Type B pancreatic cell (in vitro differentiated cells): Measurements from ENCODE around the gene PARVG. TPM values are rescaled to one million over a fixed set of nuclear protein-coding genes. Genes with fewer than 3 reads are reported as not detected.

ENCODE experiments used
- DNase-seq: peaks from one replicate; pipeline ENCODE4 v3.0.0; 2021; ENCODE audit warnings: mixed read lengths; ENCODE audit not compliant: unreplicated experiment; ENCODE audit errors: extremely low spot score
- H3K27ac Mint-ChIP-seq: 2 replicates; pipeline ENCODE4 v1.8.0; 2021; ENCODE audit warnings: mild to moderate bottlenecking, mixed read lengths
- H3K27me3 Mint-ChIP-seq: 2 replicates; pipeline ENCODE4 v1.8.0; 2021; ENCODE audit warnings: mixed read lengths
- H3K36me3 Mint-ChIP-seq: 2 replicates; pipeline ENCODE4 v1.8.0; 2021; ENCODE audit warnings: mixed read lengths
- H3K4me1 Mint-ChIP-seq: one replicate; pipeline ENCODE4 v1.8.0; 2021; ENCODE audit warnings: mixed read lengths; ENCODE audit not compliant: unreplicated experiment
- H3K4me3 Mint-ChIP-seq: 2 replicates; pipeline ENCODE4 v1.8.0; 2021; ENCODE audit warnings: mild to moderate bottlenecking, mixed read lengths
- H3K9me3 Mint-ChIP-seq: 2 replicates; pipeline ENCODE4 v1.8.0; 2021; ENCODE audit warnings: mixed read lengths
- CTCF ChIP-seq: fragments of 200-600 bp; sonication (generic); conservative IDR thresholded peaks from 2 replicates; pipeline ENCODE4 v1.5.0; 2021; ENCODE audit warnings: antibody characterized with exemption, mild to moderate bottlenecking
- total RNA-seq: library from RNA; stranded (reverse); gene quantifications from 2 replicates; pipeline ENCODE4 v1.2.1, GENCODE V29; 2021; ENCODE audit warnings: low replicate concordance

Gene PARVG
- total RNA-seq, 1 donor from 2014 or later: 0.19 TPM

- TF ChIP-seq CTCF: no peak
- H3K9me3 Mint-ChIP-seq: no peaks in the 10 kb centered on the region
- H3K4me3 Mint-ChIP-seq: no peak overlapping the region
- H3K4me1 Mint-ChIP-seq: peaks cover 11% of the 10 kb centered on the region
- H3K27ac Mint-ChIP-seq: no peak overlapping the region
- no peaks in the 10 kb centered on the region for H3K36me3 Mint-ChIP-seq
- no peak for DNase-seq
- peaks cover 15% of the 10 kb centered on the region for H3K27me3 Mint-ChIP-seq
Measured at GRCh38 chr22:44184006-44184405, 3.3 kb downstream of the PARVG start.

DNA sequence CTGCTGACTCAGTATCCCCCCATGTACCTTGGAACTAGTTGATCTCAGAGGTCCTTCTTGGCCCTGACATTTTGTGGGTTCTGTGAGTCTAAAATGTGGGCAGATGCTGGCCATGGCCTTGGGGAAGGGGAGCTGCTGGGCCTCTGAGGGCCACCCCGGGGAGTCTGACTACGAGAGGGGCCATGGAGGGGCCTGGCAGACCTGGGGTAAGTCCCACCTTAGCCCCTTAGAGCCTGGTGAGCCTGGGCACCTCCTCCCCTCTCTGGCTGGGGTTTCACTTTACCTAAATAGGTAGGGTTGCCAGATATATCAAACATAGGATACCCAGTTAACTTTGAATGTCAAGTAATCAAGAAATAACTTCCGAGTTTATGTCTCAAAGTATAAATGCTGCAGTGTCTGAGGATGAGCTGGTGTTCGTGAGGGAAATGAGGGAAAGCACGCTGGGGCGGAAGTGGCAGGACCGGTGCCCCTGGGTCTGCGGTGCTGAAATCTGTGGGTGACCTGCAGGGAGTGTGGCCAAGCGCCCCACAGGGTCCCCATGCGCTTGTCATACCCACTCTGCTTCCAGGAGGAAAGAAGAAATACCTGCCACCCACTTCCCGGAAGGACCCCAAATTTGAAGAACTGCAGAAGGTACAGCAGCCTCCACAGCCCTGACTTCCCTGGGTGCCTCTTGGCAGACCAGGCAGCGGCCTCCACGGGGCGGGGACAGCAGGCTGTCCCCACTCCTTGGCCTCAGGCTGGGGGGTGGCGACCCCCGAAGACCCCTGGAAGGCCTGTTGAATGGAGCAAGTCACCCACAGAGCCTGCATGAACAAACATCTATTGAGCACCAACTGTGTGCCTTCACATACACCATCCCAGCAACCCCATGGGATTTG lies 4.8 kb downstream of the PARVG start:
- Mint-ChIP-seq H3K27me3 (peaks cover 6% of the 10 kb centered on the region), H3K36me3 (no peaks in the 10 kb centered on the region), H3K4me3 (no peak overlapping the region), H3K4me1 (peaks cover 5% of the 10 kb centered on the region), H3K27ac (peak overlapping the region; percentile 35), H3K9me3 (no peaks in the 10 kb centered on the region)
- DNase-seq: no peak
- TF ChIP-seq CTCF: no peak

GRCh38 chr22:44186121-44186510 lies 5.4 kb downstream of the PARVG start:
- H3K4me3 Mint-ChIP-seq: no peak overlapping the region
- H3K27me3 Mint-ChIP-seq: no peaks in the 10 kb centered on the region
- no peaks in the 10 kb centered on the region for H3K9me3 Mint-ChIP-seq
- TF ChIP-seq CTCF: no peak
- no peaks in the 10 kb centered on the region for H3K36me3 Mint-ChIP-seq
- DNase-seq: no peak
- no peak overlapping the region for H3K27ac Mint-ChIP-seq
- no peaks in the 10 kb centered on the region for H3K4me1 Mint-ChIP-seq

DNA sequence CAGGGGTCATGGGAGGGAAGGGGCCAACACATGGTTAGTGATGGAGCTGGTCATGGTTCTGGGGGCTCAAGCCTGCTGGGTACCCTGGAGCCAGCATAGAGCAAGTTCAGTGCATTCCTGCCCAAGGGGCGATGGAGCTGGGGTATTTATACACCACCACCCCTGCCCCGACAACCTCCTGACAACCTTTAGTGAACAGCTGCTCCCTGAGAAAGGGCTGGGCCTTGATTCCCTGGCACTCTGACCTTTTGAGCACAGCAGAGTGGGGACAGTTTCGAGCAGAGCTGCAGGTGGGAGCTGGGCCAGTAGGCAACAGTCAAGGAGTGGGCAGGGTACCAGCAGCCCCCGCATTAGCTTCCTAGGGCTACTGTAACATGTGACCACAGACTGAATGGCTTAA lies 6.0 kb downstream of the PARVG start:
- H3K4me1 Mint-ChIP-seq: no peaks in the 10 kb centered on the region
- H3K27me3 Mint-ChIP-seq: no peaks in the 10 kb centered on the region
- no peaks in the 10 kb centered on the region for H3K36me3 Mint-ChIP-seq
- DNase-seq: no peak
- H3K4me3 Mint-ChIP-seq: no peak overlapping the region
- no peak for TF ChIP-seq CTCF
- H3K9me3 Mint-ChIP-seq: no peaks in the 10 kb centered on the region
- no peak overlapping the region for H3K27ac Mint-ChIP-seq

GRCh38 chr22:44187652-44188230 lies 7.0 kb downstream of the PARVG start:
- Mint-ChIP-seq H3K9me3 (no peaks in the 10 kb centered on the region), H3K4me1 (no peaks in the 10 kb centered on the region), H3K27ac (no peak overlapping the region), H3K27me3 (no peaks in the 10 kb centered on the region), H3K36me3 (no peaks in the 10 kb centered on the region), H3K4me3 (no peak overlapping the region)
- TF ChIP-seq CTCF: no peak
- no peak for DNase-seq
